ENCODE data around the gene ANKRD12.
"Not testable (repeated sequence)": the region's sequence is repeated elsewhere in the genome, so short reads cannot be mapped to it uniquely, and the experiment has no call there.

ANKRD12 gene

GRCh38 chr18:9156604-9157249, 20.1 kb downstream of the ANKRD12 start:
- no peak for DNase-seq (ENCODE audit: low read depth)
- in situ Hi-C loops (cut with HindIII; ENCODE audit: low sequenced_read_pairs), result no loop called here
- no peak overlapping the region for H3K4me3 ChIP-seq (ENCODE audit: low read depth, low read length)
- TF ChIP-seq, protein P1, sequence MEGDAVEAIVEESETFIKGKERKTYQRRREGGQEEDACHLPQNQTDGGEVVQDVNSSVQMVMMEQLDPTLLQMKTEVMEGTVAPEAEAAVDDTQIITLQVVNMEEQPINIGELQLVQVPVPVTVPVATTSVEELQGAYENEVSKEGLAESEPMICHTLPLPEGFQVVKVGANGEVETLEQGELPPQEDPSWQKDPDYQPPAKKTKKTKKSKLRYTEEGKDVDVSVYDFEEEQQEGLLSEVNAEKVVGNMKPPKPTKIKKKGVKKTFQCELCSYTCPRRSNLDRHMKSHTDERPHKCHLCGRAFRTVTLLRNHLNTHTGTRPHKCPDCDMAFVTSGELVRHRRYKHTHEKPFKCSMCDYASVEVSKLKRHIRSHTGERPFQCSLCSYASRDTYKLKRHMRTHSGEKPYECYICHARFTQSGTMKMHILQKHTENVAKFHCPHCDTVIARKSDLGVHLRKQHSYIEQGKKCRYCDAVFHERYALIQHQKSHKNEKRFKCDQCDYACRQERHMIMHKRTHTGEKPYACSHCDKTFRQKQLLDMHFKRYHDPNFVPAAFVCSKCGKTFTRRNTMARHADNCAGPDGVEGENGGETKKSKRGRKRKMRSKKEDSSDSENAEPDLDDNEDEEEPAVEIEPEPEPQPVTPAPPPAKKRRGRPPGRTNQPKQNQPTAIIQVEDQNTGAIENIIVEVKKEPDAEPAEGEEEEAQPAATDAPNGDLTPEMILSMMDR (IDR thresholded peaks at IDR 0.05; ENCODE audit: low read depth, low read length, missing control alignments), result no peak

- DNase-seq (ENCODE audit: low read depth), result no peak
- TF ChIP-seq, protein P1 (IDR thresholded peaks at IDR 0.05; ENCODE audit: low read depth, low read length, missing control alignments), result no peak
- H3K4me3 ChIP-seq (ENCODE audit: low read depth, low read length), result no peak overlapping the region
- in situ Hi-C loops (cut with HindIII; ENCODE audit: low sequenced_read_pairs), result no loop called here
Observed at GRCh38 chr18:9157806-9158205, 21.2 kb downstream of the ANKRD12 start.

DNA sequence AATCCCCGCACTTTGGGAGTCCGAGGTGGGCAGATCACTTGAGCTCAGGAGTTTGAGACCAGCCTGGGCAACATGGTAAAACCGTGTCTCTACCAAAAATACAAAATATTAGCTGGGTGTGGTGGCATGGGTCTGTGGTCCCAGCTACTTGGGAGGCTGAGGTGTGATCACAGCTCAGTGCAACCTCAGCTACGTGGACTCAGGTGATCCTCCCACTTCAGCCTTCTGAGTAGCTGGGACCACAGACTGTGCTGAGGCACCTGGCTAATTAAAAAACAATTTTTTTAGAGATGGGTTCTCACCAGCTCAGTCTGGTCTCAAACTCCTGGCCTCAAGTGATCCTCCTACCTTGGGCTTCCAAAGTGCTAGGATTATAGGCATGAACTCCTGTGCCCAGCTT, 23.4 kb downstream of the ANKRD12 start:
- in situ Hi-C loops (cut with HindIII; ENCODE audit: low sequenced_read_pairs), result no loop called here
- no peak overlapping the region for H3K4me3 ChIP-seq (ENCODE audit: low read depth, low read length)
- TF ChIP-seq, protein P1 (IDR thresholded peaks at IDR 0.05; ENCODE audit: low read depth, low read length, missing control alignments), result no peak
- DNase-seq (ENCODE audit: low read depth), result no peak

DNA sequence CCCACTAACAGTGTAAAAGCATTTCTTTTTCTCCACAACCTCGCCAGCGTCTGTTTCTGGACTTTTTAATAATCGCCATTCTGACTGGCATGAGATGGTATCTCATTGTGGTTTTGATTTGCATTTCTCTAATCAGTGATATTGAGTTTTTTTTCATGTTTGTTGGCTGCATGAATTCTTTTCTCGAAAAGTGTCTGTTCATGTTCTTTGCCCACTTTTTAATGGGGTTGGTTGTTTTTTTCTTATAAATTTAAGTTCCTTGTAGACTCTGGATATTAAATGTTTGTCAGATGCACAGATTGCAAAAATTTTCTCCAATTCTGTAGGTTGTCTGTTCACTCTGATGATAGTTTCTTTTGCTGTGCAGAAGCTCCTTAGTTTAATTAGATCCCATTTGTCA, 26.1 kb downstream of the ANKRD12 start:
- H3K4me3 ChIP-seq (ENCODE audit: low read depth, low read length); in situ Hi-C loops (cut with HindIII; ENCODE audit: low sequenced_read_pairs); DNase-seq (ENCODE audit: low read depth): not testable (repeated sequence)

DNA sequence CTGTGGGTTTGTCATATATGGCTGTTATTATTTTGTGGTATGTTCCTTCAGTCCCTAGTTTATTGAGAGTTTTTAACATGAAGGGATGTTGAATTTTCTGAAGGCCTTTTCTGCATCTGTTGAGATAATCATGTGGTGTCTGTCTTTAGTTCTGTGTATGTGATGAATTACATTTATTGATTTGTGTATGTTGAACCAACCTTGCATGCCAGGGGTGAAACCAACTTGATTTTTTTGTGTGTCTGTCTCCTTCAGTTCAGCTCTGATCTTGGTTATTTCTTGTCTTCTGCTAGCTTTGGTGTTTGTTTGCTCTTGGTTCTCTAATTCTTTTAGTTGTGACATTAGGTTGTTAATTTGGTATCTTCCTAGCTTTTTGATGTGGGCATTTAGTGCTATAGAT, 27.6 kb downstream of the ANKRD12 start:
- H3K4me3 ChIP-seq (ENCODE audit: low read depth, low read length); in situ Hi-C loops (cut with HindIII; ENCODE audit: low sequenced_read_pairs); DNase-seq (ENCODE audit: low read depth): not testable (repeated sequence)

GRCh38 chr18:9165883-9166282, 29.3 kb downstream of the ANKRD12 start:
- H3K4me3 ChIP-seq (ENCODE audit: low read depth, low read length); in situ Hi-C loops (cut with HindIII; ENCODE audit: low sequenced_read_pairs); DNase-seq (ENCODE audit: low read depth): not testable (repeated sequence)

DNA sequence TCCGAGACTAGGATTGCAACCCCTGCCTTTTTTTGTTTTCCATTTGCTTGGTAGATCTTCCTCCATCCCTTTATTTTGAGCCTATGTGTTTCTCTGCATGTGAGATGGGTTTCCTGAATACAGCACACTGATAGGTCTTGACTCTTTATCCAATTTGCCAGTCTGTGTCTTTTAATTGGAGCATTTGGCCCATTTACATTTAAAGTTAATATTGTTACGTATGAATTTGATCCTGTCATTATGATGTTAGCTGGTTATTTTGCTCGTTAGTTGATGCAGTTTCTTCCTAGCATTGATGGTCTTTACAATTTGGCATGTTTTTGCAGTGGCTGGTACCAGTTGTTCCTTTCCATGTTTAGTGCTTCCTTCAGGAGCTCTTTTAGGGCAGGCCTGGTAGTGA, 32.9 kb downstream of the ANKRD12 start:
- in situ Hi-C loops (cut with HindIII; ENCODE audit: low sequenced_read_pairs); DNase-seq (ENCODE audit: low read depth); H3K4me3 ChIP-seq (ENCODE audit: low read depth, low read length): not testable (repeated sequence)

DNA sequence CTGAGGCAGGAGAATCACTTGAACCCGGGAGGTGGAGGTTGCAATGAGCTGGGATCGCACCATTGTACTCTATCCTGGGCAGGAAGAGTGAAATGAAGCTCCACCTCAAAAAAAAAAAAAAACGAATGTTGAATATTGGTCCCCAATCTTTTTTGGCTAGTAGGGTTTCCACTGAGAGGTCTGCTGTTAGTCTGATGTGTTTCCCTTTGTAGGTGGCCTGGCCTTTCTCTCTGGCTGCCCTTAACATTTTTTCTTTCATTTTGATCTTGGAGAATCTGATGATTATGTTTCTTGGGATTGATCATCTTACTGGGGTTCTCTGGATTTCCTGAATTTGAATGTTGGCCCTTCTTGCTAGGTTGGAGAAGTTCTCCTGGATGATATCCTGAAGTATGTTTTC, 35.3 kb downstream of the ANKRD12 start:
- in situ Hi-C loops (cut with HindIII; ENCODE audit: low sequenced_read_pairs); DNase-seq (ENCODE audit: low read depth); H3K4me3 ChIP-seq (ENCODE audit: low read depth, low read length): not testable (repeated sequence)

DNA sequence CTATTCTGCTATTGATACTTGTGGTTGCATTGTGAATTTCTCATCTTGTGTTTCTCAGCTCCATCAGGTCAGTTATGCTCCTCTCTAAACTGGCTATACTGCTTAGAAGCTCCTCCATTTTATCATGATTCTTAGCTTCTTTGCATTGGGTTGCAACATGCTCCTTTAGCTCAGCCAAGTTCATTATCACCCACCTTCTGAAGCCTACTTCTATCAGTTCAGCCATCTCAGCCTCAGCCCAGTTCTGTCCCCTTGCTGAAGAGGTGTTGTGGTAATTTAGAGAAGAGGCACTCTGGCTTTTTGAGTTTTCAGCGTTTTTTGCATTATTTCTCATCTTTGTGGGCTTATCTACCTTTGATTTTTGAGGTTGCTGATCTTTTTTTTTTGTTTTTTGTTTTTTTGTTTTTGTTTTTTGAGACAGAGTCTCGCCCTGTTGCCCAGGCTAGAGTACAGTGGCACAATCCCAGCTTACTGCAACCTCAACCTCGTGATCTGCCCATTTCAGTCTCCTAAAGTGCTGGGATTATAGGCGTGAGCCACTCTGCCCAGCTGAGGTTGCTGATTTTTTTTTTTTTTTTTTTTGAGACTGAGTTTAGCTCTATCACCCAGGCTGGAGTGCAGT, 36.0 kb downstream of the ANKRD12 start:
- TF ChIP-seq, protein P1 (IDR thresholded peaks at IDR 0.05; ENCODE audit: low read depth, low read length, missing control alignments), result no peak
- in situ Hi-C loops (cut with HindIII; ENCODE audit: low sequenced_read_pairs), result no loop called here
- H3K4me3 ChIP-seq (ENCODE audit: low read depth, low read length), result no peak overlapping the region
- DNase-seq (ENCODE audit: low read depth), result no peak

All from astrocyte of the cerebellum (primary cell).